ENCODE data around the gene TBC1D4. TPM values are rescaled to one million over a fixed set of nuclear protein-coding genes. Genes with fewer than 3 reads are reported as not detected.

TBC1D4 gene
- total RNA-seq, 1 experiment from 2014 or later: 5.5 TPM

GRCh38 chr13:75419656-75420055, 62.3 kb downstream of the TBC1D4 start:
- no peaks in the 10 kb centered on the region for H3K27me3 ChIP-seq (ENCODE audit: control insufficient read depth, insufficient read depth, low read length)
- DNase-seq (ENCODE audit: low read depth, low spot score) (no peak), ATAC-seq (no peak)
- intact Hi-C loops (cut with micrococcal nuclease; ENCODE audit: unreplicated experiment): no loop called here
- TF ChIP-seq TCF7L2 (IDR thresholded peaks at IDR 0.05; ENCODE audit: low read depth, low read length) (no peak), REST (IDR thresholded peaks at IDR 0.05; ENCODE audit: insufficient read depth in 1 of 2, low read depth in 2 of 2, low read length in 1 of 2) (no peak), POLR2AphosphoS5 (IDR thresholded peaks at IDR 0.05; ENCODE audit: low read depth, low read length) (no peak)
- in situ Hi-C loops (cut with HindIII; ENCODE audit: low pct_unique_long_range_greater_than_20kb, low sequenced_read_pairs): no loop called here
- no peak overlapping the region for H3K27ac ChIP-seq (ENCODE audit: low read length)
- no peaks in the 10 kb centered on the region for H3K9me3 ChIP-seq (ENCODE audit: control insufficient read depth, insufficient read depth, low read depth, low read length)
- ChIA-PET POLR2A (no interaction called here), CTCF (no interaction called here)
- no peaks in the 10 kb centered on the region for H3K36me3 ChIP-seq (ENCODE audit: control insufficient read depth, insufficient read depth, low read length)
- H3K4me3 ChIP-seq (ENCODE audit: low read depth in 2 of 2, low read length in 2 of 2): no peak overlapping the region
- no TSS peak for BruUV-seq (replicated peaks)
- H3K4me1 ChIP-seq (ENCODE audit: control insufficient read depth, insufficient read depth, low read length): peaks cover 3% of the 10 kb centered on the region; the same call in 1 of the 2 replicates

- ChIA-PET POLR2A (no interaction called here), CTCF (no interaction called here)
- no TSS peak for BruUV-seq (replicated peaks)
- ATAC-seq (no peak), DNase-seq (ENCODE audit: low read depth, low spot score) (no peak)
- no peaks in the 10 kb centered on the region for H3K27me3 ChIP-seq (ENCODE audit: control insufficient read depth, insufficient read depth, low read length)
- H3K4me3 ChIP-seq (ENCODE audit: low read depth in 2 of 2, low read length in 2 of 2): no peak overlapping the region
- in situ Hi-C loops (cut with HindIII; ENCODE audit: low pct_unique_long_range_greater_than_20kb, low sequenced_read_pairs) (no loop called here), intact Hi-C loops (cut with micrococcal nuclease; ENCODE audit: unreplicated experiment) (no loop called here)
- no peak for TF ChIP-seq TCF7L2 (IDR thresholded peaks at IDR 0.05; ENCODE audit: low read depth, low read length)
- no peak for TF ChIP-seq REST (IDR thresholded peaks at IDR 0.05; ENCODE audit: insufficient read depth in 1 of 2, low read depth in 2 of 2, low read length in 1 of 2)
- TF ChIP-seq POLR2AphosphoS5 (IDR thresholded peaks at IDR 0.05; ENCODE audit: low read depth, low read length): no peak
- no peak for TF ChIP-seq CTCF (IDR thresholded peaks at IDR 0.05)
- no peak for TF ChIP-seq SIN3A (IDR thresholded peaks at IDR 0.05; ENCODE audit: borderline replicate concordance, insufficient read depth, low read depth, low read length)
- H3K9me3 ChIP-seq (ENCODE audit: control insufficient read depth, insufficient read depth, low read depth, low read length): no peaks in the 10 kb centered on the region
- peaks cover 3% of the 10 kb centered on the region; the same call in 1 of the 2 replicates for H3K4me1 ChIP-seq (ENCODE audit: control insufficient read depth, insufficient read depth, low read length)
- no peak overlapping the region for H3K27ac ChIP-seq (ENCODE audit: low read length)
- no peaks in the 10 kb centered on the region for H3K36me3 ChIP-seq (ENCODE audit: control insufficient read depth, insufficient read depth, low read length)
Observed at GRCh38 chr13:75418997-75419396, 63.0 kb downstream of the TBC1D4 start.

All from Panc1 (cell line).